Frontal cortex (tissue), 4 donors: ENCODE data around the gene CCDC141. TPM values are rescaled to one million over a fixed set of nuclear protein-coding genes. Genes with fewer than 3 reads are reported as not detected.

ENCODE experiments used
- DNase-seq, 2 donors: peaks; one replicate each; pipeline ENCODE4 v3.0.0; 2012; ENCODE audit warnings: low spot score in 2 of 2
- FAIRE-seq: peaks from 2 replicates; lab custom pipeline; 2012; peaks lifted over from hg19 to GRCh38; lab: Jason Lieb, UNC
- total RNA-seq: library from RNA; depleted of rRNA; stranded (reverse); fragments of >200 nt; gene quantifications from one replicate; pipeline ENCODE4 v1.2.3, GENCODE V29; 2014
- donor health status: control.
- donor health status: control.
- donor health status: control.

Gene CCDC141
- total RNA-seq, 1 donor from 2014 or later: 1.2 TPM

DNA sequence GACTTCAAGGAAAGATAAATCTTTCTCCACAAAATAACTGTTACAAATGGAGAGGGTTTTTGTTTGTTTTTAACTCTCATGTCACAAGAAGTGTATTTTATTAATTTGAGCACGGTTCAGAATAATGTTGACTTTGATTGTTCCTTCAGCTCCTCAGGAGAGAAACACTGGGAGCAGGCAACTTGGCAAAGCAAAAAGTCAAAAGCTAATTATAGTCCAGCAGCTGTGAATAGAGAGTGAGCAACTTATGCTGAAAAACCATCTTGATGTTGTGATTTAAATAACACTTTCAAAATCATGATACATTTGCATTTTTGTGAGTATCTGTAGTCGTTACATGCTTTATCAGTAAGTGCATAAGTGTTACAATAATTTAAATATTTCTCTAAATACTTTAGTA is 205.2 kb downstream of the CCDC141 start:
- DNase-seq (no peak), FAIRE-seq (no peak)

GRCh38 chr2:178844269-178844668 is 205.7 kb downstream of the CCDC141 start:
- FAIRE-seq: no peak
- no peak for DNase-seq

DNA sequence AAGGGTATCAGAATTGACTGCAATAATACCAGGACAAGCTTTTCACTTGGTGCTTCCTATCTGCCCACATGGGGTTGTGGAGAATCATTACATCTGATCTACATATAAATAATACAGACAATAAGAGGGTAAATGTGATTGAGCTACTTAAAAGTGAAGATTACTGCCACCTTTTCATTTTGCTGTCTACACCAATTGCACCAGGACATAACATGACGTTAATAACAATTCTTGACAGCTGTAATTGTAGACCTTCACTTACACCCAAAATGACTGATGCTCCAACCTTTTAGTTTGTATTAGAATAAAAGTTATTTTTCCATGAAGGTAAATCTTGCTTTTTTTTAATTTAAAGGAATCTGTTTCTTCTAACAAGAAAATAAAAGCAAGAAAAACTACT is 206.2 kb downstream of the CCDC141 start:
- DNase-seq (no peak), FAIRE-seq (no peak)

DNA sequence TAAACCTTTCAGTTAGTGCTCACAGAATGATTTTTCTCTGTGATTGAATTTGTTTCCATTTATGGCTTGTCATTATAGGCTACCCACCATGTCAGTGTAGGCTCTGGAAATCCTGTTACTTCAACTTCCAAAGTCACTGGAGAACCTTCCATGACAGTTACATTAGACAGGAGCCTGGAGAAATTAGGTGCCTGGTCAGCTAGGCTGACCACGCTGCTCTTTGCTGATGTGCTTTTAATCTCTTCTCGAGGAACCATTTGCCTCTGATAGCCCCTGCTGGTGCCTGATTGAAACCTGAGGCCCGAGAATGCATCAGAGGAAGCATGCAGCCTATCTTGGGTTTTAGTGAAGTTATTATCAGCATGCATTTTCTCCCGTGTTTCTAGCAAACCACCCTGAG is 213.1 kb downstream of the CCDC141 start:
- no peak for DNase-seq
- no peak for FAIRE-seq

- FAIRE-seq (no peak), DNase-seq (no peak)
These were observed 215.9 kb downstream of the CCDC141 start for GRCh38 chr2:178834086-178834485.

DNA sequence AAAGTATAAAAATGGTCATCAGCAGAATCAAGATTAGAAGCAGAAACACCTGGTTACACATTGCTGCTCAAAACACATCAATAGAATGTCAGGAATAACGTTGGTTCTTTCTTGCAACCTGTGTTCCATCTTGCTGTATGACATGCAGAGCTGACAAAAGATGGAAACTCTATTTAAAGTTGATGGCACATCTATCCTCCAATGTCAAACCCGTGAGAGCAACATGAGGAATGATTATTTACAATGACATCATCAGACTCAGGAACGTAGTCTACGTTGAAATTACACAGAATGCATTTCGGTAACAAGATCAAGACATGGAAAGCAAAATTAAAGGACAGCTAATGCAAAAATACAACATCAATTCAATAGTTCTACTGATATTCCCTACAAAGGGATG is 216.6 kb downstream of the CCDC141 start:
- FAIRE-seq: no peak
- no peak for DNase-seq

GRCh38 chr2:178830451-178830850 is 219.5 kb downstream of the CCDC141 start:
- DNase-seq (no peak), FAIRE-seq (no peak)

- no peak for FAIRE-seq
- DNase-seq: no peak
These were observed 220.0 kb downstream of the CCDC141 start for GRCh38 chr2:178829981-178830380.

DNA sequence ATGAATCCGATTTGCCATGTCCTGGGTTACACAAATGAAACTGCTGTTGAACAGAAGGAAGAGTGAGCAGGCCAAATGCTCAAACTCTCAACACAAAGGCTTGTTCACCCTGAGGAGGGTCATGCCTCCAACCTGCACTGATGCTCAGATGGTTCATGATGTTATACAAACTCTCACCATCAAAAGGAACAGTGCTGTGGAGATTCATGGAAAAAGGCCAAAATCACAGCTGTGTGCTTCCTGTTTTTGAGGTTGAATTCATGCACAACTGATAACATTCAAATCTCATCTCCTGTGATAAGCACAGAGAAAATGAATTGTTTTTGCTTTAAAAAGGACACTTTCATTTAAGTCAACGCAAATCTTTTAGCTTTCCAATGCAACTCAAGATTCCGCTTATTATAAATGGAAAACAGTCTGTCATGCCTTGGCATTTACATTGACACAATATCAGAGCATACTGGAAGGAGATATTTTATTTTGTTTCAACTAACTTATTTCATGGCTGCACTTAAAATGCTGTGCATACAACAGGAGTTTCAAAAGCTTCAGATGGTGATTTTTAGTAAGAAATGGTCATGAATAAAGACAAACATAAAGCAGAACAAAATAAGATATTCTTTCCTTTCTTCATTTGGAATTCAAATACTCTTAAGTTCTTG is 220.5 kb downstream of the CCDC141 start:
- no peak for FAIRE-seq
- DNase-seq: no peak

- no peak for FAIRE-seq
These were observed 221.5 kb downstream of the CCDC141 start for GRCh38 chr2:178828486-178828881.

DNA sequence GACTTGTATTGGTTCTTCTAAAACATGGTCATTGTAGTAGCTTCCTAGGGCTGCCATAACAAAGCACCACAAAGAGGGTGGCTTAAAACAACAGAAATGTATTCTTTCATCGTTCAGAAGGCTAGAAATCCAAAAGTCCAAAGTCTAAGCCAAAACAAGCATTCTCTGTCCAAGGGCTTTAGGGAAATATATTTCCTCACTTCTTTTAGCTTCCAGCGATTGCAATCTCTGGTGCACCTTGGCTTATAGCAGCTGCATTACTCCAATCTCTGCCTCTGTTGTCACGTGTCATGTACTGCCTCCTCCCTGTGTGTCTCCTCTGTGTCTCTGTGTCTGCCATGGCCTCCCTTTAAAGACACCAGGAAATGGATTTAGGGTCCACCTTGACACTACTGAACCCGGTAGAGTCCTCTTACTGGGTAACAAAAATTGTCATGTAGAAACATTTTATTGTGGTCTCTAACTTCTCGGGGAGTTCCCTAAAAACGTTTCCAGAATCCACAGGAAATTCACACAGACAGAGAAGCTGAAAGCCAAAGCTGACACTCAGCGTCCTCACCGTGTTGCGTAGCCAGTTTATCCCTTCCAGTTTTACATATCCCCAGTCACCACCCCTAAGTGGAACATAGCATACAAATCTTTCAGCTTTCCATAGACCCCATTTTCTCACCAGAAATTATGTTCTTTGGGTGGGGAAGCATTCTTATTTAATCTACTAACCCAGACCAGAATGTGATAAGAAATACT is 222.0 kb downstream of the CCDC141 start:
- DNase-seq: no peak
- no peak for FAIRE-seq

More at GRCh38 chr2:178828486-178828881, 221.5 kb downstream of the CCDC141 start:
- no peak for DNase-seq

DNA sequence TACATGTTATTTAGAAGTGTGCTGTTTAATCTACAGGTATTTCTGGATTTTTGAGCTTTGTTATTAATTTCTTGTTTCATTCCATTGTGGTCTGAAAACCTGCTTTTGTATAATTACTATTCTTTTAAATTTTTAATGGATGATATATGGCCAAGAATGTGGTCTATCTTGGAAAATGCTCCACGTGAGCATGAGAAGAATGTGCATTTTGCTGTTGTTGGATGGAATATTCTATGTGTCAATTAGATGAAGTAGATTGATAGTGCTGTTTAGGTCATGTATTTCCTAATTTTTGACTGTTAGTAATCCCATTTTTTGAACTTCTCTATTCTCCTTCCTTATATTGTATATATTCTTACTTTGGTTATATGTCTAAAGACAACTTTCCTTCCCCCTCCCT is 222.8 kb downstream of the CCDC141 start:
- FAIRE-seq (no peak), DNase-seq (no peak)

GRCh38 chr2:178825183-178825582 is 224.8 kb downstream of the CCDC141 start:
- no peak for FAIRE-seq

DNA sequence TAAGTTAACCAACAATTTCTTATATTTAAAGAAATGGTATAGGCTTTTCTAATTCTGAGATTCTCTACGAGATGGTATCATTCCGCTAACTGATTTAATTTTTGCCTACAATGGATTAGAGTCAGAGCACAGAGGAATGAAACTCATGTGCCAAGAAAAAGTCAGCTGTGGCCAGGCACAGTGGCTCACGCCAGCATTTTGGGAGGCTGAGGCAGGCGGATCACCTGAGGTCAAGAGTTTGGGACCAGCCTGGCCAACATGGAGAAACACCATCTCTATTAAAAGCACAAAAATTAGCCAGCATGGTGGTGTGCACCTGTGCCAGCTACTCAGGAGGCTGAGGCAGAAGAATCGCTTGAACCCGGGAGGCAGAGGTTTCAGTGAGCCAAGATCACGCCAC is 225.8 kb downstream of the CCDC141 start:
- DNase-seq (no peak), FAIRE-seq (no peak)

More at GRCh38 chr2:178825183-178825582, 224.8 kb downstream of the CCDC141 start:
- DNase-seq: no peak

- DNase-seq: no peak
- no peak for FAIRE-seq
These were observed 229.9 kb downstream of the CCDC141 start for GRCh38 chr2:178819992-178820391.

- FAIRE-seq: no peak
- DNase-seq: no peak
These were observed 230.6 kb downstream of the CCDC141 start for GRCh38 chr2:178819147-178819875.

DNA sequence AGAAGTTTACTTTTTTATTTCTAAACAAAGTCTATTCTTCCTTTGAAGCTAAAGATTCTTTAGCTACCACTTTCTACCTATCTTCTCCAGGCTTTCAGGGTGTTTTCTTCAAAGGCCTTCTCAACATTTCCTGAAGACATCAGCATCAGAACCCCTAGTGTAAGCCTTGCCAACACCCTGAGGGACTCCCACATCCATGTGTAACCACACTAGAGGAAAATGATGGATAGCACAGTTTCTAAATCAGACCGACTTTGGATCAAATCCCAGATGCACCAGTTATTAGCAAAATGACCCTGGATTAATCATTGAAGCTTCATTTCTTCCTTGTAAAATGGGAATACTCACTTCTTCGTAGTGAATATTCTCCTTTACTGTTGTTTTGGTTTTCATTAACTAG is 238.0 kb downstream of the CCDC141 start:
- no peak for DNase-seq
- FAIRE-seq: no peak

- DNase-seq (no peak), FAIRE-seq (no peak)
These were observed 238.9 kb downstream of the CCDC141 start for GRCh38 chr2:178811045-178811444.

- FAIRE-seq: no peak
- DNase-seq: no peak
These were observed 239.5 kb downstream of the CCDC141 start for GRCh38 chr2:178810422-178810821.

DNA sequence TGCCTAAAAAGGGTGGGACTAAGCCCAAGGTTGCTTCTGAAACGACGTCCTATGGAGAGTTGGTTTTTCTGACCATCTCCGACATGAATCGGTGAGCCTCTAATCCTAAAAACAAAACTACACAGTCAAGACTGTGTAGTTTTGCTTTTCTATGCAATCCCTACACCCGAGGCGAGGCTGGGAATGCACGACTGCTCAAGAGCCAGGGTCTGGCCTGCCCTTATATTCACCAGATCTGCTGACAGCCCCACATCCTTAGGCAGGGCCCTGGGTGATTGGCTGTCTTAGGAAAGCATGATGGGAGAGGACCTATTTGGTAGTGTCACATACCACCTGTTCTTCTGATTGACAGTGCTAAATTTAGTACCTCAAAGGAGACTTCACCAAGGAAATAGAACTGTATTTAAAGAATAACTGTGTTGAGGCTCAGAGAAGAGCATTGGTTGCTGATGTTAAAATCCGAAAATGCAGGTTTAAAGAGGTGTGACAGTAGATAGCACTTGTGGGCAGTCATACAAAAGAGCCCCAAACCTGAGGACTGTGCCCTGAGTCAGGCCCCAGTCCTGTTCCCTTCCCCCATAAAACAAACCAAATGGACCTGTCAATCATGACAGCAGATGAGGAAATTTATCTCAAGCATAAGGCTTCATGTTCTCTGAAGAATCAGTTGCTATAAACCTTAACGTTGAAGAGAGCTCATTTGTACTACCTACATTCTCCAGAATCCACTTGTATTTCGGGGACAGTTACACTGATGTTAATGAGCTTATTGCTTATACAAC is 242.5 kb downstream of the CCDC141 start, which contains the start of gene TTN:
TTN (minus strand) TSS at position 197 of the 782 bp plus-strand sequence. CDS start 2,781 bp downstream, outside the sequence.
- no peak for FAIRE-seq
- DNase-seq: no peak
